Activated naive CD8-positive, alpha-beta T cell treated with anti-CD3 and anti-CD28 coated beads, Interleukin-2, amount 10 ng/mL, durations not matched to agents 7 days and 5 days (primary cell): ENCODE measurements around the gene CD109. TPM values are rescaled to one million over a fixed set of nuclear protein-coding genes. Genes with fewer than 3 reads are reported as not detected.
"Not testable (repeated sequence)": the region's sequence is repeated elsewhere in the genome, so short reads cannot be mapped to it uniquely, and the experiment has no call there.

Experiments used
- ATAC-seq: fragments of 150-1000 bp; cut with Tn5 transposase; one replicate; pipeline ENCODE4 v1.10.0; 2021; ENCODE audit warnings: low read depth, moderate library complexity
- POLR2A ChIA-PET: fragments of 350-600 bp; sonication (Branson Sonifier 250); formaldehyde crosslinking; loops from one replicate; lab custom pipeline; 2021; ENCODE audit warnings: antibody characterized with exemption; lab: Charles Lee
- DNase-seq: peaks from one replicate; pipeline ENCODE4 v3.0.0; 2021
- H3K27ac Mint-ChIP-seq: one replicate; pipeline ENCODE4 v1.8.0; 2022; ENCODE audit warnings: mild to moderate bottlenecking, mixed read lengths
- H3K27me3 Mint-ChIP-seq: one replicate; pipeline ENCODE4 v1.8.0; 2022; ENCODE audit warnings: mild to moderate bottlenecking, moderate library complexity, mixed read lengths
- H3K36me3 Mint-ChIP-seq: one replicate; pipeline ENCODE4 v1.8.0; 2021; ENCODE audit warnings: mild to moderate bottlenecking, mixed read lengths
- H3K4me1 Mint-ChIP-seq: one replicate; pipeline ENCODE4 v1.8.0; 2021; ENCODE audit warnings: mixed read lengths
- H3K4me3 Mint-ChIP-seq: one replicate; pipeline ENCODE4 v1.8.0; 2022; ENCODE audit warnings: mild to moderate bottlenecking, moderate library complexity, mixed read lengths
- H3K9me3 Mint-ChIP-seq: one replicate; pipeline ENCODE4 v1.8.0; 2021; ENCODE audit warnings: mixed read lengths
- total RNA-seq, 2 experiments: library from RNA; stranded (reverse); gene quantifications; one replicate each; pipeline ENCODE4 v1.2.3, GENCODE V29; 2021

CD109 gene
- total RNA-seq, 2 experiments from 2014 or later: 1.6 to 1.8 TPM

DNA sequence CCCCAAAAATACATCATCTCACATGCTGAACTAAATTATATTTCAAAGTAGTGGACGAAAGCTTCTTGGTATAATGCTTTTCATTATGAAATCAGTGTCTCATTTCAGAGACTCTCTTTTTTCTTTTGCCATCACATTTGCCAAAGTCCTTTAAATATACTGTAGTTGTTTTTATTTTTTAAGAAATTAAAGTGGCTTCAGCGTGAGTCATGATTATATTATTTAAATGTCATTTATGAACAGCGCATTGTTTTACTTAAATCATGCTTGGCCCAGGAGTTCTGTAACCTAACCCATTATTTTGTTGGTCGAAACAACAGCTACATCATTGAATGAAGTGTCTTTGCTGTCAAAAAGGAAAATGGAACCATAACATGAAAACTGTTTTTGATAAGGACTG lies 100.9 kb downstream of the CD109 start:
- Mint-ChIP-seq H3K36me3 (peaks cover 3% of the 10 kb centered on the region), H3K4me3 (no peak overlapping the region), H3K27me3 (peaks cover 3% of the 10 kb centered on the region), H3K4me1 (no peaks in the 10 kb centered on the region), H3K27ac (no peak overlapping the region), H3K9me3 (no peaks in the 10 kb centered on the region)
- no peak for ATAC-seq
- DNase-seq: no peak
- POLR2A ChIA-PET: no interaction called here

DNA sequence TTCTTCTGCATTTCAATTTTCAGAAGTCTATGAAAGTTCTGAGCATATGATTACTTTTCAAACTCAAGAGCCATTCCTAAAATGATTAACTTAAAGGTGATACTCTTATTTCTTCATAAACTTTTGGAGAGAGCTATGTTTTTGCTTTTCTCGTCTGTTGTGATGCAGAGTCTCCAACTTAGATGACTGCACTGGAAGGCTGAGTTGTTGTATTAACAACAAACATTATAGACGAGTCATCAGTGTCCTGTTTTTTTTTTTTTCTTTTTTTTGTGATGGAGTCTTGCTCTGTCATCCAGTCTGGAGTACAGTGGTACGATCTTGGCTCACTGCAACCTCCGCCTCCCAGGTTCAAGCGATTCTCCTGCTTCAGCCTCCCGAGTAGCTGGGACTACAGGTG lies 101.9 kb downstream of the CD109 start:
- Mint-ChIP-seq H3K4me3 (no peak overlapping the region), H3K9me3 (no peaks in the 10 kb centered on the region), H3K4me1 (no peaks in the 10 kb centered on the region), H3K36me3 (peaks cover under 1% of the 10 kb centered on the region), H3K27me3 (peaks cover under 1% of the 10 kb centered on the region), H3K27ac (no peak overlapping the region)
- DNase-seq (no peak), ATAC-seq (no peak)
- POLR2A ChIA-PET: interaction anchor here (0.7 kb wide), 1 partner anchor 1488 kb away, joined by 3 read pairs; no protein-coding TSS in a partner anchor

DNA sequence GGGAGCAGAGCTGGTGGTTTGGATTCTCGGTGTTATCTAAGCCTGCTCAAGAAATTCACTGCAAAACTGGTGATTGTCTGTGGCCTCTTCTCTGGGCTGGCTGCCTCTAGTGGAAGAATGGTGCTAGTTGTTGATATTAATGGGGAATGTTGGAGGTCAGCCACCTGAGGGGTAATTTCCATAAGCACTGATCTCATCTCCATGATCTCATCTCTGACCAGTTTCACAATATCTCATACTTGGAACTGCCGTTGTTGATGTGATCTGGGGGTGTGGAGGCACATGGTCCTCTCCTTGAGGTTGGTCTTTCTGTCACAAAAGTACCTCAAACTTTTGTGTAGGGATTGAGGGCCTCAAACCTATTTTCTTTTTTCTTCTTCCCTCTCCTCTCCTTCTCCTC lies 102.6 kb downstream of the CD109 start:
- DNase-seq (no peak), ATAC-seq (no peak)
- no peak overlapping the region for H3K4me3 Mint-ChIP-seq
- H3K27me3 Mint-ChIP-seq: no peaks in the 10 kb centered on the region
- H3K27ac Mint-ChIP-seq: no peak overlapping the region
- no peaks in the 10 kb centered on the region for H3K9me3 Mint-ChIP-seq
- POLR2A ChIA-PET: no interaction called here
- H3K36me3 Mint-ChIP-seq: no peaks in the 10 kb centered on the region
- no peaks in the 10 kb centered on the region for H3K4me1 Mint-ChIP-seq

DNA sequence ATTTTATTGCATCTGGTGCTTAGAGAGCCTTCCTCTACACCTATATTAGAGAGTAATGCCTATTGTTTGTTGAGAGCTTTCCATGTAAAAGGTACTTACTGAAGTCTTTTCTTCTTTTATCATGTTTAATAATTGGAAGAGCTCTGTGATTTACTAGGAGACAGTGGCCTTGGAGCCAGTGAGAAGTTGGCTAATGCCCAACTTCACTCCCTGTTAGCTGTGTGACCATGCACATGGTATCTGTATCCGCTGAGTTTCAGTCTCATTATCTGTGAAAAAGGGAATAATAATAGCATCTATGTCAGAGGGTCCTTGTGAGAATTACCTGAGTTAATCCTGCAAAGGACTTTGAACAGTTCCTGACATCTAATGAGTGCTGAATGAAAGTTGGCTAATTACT lies 105.0 kb downstream of the CD109 start:
- POLR2A ChIA-PET: no interaction called here
- H3K27ac Mint-ChIP-seq: no peak overlapping the region
- no peaks in the 10 kb centered on the region for H3K27me3 Mint-ChIP-seq
- ATAC-seq (no peak), DNase-seq (no peak)
- no peaks in the 10 kb centered on the region for H3K9me3 Mint-ChIP-seq
- H3K4me1 Mint-ChIP-seq: no peaks in the 10 kb centered on the region
- no peaks in the 10 kb centered on the region for H3K36me3 Mint-ChIP-seq
- no peak overlapping the region for H3K4me3 Mint-ChIP-seq

DNA sequence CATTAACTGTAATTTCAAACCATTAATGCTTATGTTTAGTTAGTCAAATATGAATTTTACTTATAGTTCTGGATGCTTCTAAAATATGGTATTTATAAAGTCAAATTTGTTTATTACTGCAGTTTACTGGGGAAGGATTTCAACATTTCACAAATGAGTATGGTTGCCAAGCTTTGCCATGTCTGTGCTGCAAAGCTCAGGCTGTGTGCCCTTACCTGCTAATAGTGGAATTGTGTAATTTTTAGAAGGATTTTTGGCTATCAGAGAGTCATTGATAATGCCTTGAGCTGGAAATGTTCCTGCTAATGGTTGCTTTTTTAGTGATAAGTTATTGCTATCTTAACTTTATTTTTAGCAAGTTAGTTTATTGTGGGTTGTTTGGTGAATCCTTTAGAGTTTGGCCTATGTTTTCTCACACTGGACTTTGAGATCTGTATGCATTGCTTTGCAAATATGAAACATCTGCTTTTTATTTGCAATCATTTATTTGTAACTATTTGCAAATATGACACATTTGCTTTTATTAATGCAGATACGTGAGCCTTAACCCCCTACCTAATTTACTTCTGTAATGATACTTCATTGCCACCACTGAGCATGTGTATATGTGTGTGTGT lies 105.8 kb downstream of the CD109 start:
- H3K27ac Mint-ChIP-seq: no peak overlapping the region
- H3K27me3 Mint-ChIP-seq: no peaks in the 10 kb centered on the region
- no peaks in the 10 kb centered on the region for H3K4me1 Mint-ChIP-seq
- no peaks in the 10 kb centered on the region for H3K36me3 Mint-ChIP-seq
- no peak overlapping the region for H3K4me3 Mint-ChIP-seq
- H3K9me3 Mint-ChIP-seq: no peaks in the 10 kb centered on the region
- ATAC-seq (no peak), DNase-seq (no peak)
- POLR2A ChIA-PET: no interaction called here

DNA sequence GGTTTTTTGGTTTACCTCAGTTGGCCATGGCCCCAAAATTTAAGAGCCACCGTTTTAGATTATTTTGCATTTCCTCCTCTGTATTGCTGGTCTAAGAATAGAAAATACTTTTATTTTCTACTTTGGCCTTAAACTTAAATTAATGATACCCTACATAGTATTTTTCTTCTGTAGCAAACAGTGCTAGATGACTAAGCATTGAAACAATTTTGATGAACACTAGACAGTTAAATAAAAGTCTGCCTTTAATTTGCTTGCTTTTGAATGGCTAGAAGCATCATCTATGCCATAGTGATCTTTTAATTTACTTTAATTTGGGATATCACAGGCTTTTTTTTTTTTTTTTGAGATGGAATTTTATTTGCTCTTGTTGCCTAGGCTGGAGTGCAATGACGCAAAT lies 106.4 kb downstream of the CD109 start:
- DNase-seq (no peak), ATAC-seq (no peak)
- H3K9me3 Mint-ChIP-seq: no peaks in the 10 kb centered on the region
- no peaks in the 10 kb centered on the region for H3K27me3 Mint-ChIP-seq
- no peaks in the 10 kb centered on the region for H3K4me1 Mint-ChIP-seq
- H3K27ac Mint-ChIP-seq: no peak overlapping the region
- POLR2A ChIA-PET: no interaction called here
- no peak overlapping the region for H3K4me3 Mint-ChIP-seq
- H3K36me3 Mint-ChIP-seq: no peaks in the 10 kb centered on the region

DNA sequence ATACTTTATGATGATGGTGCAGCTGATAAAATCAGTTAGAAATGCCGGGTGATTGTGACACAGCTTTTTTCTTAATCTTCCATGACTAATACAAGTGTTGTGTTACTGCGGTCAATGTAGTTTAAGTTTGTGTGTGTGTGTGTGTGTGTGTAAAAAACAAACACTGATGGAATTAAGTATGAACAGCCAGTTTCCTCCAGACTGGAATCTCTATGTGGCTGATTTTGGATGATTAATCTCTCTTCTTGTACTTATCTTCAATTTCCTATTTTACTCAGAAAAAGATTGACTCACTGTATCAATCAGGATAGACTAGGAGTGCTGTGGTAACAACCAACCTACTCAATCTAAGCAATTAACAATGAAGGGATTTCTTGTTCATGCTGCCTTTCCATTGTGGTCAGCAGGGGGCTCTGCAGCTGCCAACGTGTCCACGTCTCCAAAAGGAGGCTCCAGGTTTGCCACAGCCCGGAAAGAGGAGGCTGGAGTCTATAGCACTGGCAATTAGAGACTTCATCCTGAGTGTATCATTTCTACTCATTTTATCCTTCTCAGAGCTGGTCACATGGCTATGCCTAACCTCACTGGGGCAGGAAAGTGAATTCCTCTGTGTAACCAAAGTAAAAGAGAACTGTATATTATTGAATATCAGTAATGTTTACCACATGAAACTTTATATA lies 107.7 kb downstream of the CD109 start:
- Mint-ChIP-seq H3K36me3 (no peaks in the 10 kb centered on the region), H3K4me1 (no peaks in the 10 kb centered on the region), H3K9me3 (no peaks in the 10 kb centered on the region), H3K27me3 (no peaks in the 10 kb centered on the region), H3K4me3 (no peak overlapping the region), H3K27ac (no peak overlapping the region)
- POLR2A ChIA-PET: no interaction called here
- DNase-seq (no peak), ATAC-seq (no peak)

DNA sequence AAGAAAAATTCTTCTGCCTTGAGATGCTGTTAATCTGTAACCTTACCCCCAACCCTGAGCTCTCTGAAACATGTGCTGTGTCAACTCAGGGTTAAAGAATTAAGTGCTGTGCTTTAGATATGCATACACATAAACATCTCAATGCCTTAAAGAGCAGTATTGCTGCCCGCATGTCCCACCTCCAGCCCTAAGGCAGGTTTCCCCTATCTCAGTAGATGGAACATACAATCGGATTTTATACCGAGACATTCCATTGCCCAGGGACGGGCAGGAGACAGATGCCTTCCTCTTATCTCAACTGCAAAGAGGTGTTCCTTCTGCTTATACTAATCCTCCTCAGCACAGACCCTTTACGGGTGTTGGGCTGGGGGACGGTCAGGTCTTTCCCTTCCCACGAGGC lies 109.2 kb downstream of the CD109 start:
- H3K27ac Mint-ChIP-seq, H3K27me3 Mint-ChIP-seq, H3K4me1 Mint-ChIP-seq, H3K4me3 Mint-ChIP-seq, H3K36me3 Mint-ChIP-seq, POLR2A ChIA-PET, ATAC-seq, H3K9me3 Mint-ChIP-seq, DNase-seq: not testable (repeated sequence)

DNA sequence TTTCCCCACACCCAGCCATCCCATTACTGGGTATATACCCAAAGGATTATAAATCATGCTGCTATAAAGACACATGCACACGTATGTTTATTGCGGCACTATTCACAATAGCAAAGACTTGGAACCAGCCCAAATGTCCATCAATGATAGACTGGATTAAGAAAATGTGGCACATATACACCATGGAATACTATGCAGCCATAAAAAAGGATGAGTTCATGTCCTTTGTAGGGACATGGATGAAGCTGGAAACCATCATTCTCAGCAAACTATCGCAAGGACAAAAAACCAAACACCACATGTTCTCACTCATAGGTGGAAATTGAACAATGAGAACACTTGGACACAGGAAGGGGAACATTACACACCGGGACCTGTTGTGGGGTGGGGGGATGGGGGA lies 110.0 kb downstream of the CD109 start:
- POLR2A ChIA-PET, H3K9me3 Mint-ChIP-seq, H3K4me1 Mint-ChIP-seq, ATAC-seq, DNase-seq, H3K27ac Mint-ChIP-seq, H3K27me3 Mint-ChIP-seq, H3K4me3 Mint-ChIP-seq, H3K36me3 Mint-ChIP-seq: not testable (repeated sequence)

DNA sequence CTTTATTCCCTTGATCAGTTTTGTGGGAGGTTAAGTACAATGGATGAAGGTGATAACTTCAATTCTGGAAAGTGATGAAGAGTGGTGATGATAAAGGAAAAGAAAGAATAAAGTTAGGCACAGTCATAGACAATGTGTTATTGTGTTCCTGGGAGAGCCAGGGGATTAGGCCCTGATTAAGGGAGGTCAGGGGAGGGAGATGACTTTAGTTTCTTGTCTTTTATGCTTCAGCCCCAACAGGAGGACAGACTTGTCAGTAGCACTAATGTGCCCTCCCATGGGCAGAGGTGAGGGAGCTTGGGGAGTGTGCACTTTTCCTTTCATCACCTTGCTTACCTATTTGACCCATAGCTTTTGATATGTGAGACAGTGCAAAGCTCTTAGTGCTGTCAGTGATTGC lies 115.7 kb downstream of the CD109 start:
- Mint-ChIP-seq H3K36me3 (no peaks in the 10 kb centered on the region), H3K27me3 (peaks cover 2% of the 10 kb centered on the region), H3K4me3 (no peak overlapping the region), H3K27ac (no peak overlapping the region), H3K4me1 (no peaks in the 10 kb centered on the region), H3K9me3 (no peaks in the 10 kb centered on the region)
- DNase-seq: no peak
- no peak for ATAC-seq
- POLR2A ChIA-PET: no interaction called here

DNA sequence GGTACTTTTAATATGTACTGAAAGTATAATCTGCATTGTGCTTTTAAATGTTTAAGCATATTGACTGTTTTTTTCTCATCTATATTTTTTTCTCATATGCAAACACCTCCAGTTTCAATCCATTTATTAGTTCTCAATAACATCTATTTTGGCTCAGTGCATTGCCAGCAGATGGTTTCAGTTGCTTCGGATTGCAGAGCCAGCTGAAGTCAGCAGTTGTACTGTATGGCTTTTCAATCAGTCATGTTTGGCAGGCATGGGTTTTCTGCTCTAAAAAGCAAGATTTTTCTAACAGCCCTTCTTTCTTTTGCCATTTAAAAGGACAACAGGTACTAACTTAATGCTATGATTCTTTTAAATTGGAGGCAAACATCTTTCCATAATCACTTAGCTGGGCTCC lies 121.2 kb downstream of the CD109 start:
- no peak for ATAC-seq
- POLR2A ChIA-PET: no interaction called here
- no peaks in the 10 kb centered on the region for H3K36me3 Mint-ChIP-seq
- no peak for DNase-seq
- H3K4me3 Mint-ChIP-seq: no peak overlapping the region
- no peak overlapping the region for H3K27ac Mint-ChIP-seq
- H3K9me3 Mint-ChIP-seq: peaks cover 4% of the 10 kb centered on the region
- no peaks in the 10 kb centered on the region for H3K4me1 Mint-ChIP-seq
- H3K27me3 Mint-ChIP-seq: peaks cover 2% of the 10 kb centered on the region

DNA sequence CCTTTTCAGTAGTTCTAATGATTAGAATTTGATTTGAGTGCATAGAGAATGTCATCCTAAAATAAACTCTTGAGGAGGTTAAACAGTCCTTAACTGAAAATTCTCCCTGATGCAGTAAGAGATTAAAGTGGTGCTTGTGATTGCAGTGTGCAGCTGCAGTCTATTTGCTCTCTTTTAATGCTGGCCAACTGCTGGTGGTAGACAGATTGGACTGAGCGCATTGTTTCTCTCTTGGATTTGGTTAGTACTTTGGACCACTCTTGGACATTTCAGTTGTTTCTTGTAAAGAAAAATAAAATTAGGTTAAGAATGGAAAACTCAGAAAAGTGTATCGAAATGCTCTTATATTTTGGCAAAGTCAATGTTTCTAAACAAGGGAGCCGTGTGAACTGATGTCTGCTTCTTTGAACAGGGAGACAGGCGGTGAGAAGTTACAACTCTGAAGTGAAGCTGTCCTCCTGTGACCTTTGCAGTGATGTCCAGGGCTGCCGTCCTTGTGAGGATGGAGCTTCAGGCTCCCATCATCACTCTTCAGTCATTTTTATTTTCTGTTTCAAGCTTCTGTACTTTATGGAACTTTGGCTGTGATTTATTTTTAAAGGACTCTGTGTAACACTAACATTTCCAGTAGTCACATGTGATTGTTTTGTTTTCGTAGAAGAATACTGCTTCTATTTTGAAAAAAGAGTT lies 127.2 kb downstream of the CD109 start:
- no peak overlapping the region for H3K27ac Mint-ChIP-seq
- POLR2A ChIA-PET: no interaction called here

DNA sequence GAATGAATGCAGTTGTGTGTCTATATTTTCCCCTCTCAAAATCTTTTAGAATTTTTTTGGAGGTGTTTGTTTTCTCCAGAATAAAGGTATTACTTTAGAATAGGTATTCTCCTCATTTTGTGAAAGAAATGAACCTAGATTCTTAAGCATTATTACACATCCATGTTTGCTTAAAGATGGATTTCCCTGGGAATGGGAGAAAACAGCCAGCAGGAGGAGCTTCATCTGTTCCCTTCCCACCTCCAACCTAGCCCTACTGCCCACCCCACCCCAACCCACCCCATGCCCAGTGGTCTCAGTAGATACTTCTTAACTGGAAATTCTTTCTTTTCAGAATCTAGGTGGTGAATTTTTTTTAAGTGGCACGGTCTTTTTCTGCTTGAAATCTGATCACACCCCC lies 127.8 kb downstream of the CD109 start:
- no peak for ATAC-seq
- DNase-seq: no peak
- H3K36me3 Mint-ChIP-seq: no peaks in the 10 kb centered on the region
- POLR2A ChIA-PET: no interaction called here
- H3K4me3 Mint-ChIP-seq: no peak overlapping the region
- peaks cover 4% of the 10 kb centered on the region for H3K9me3 Mint-ChIP-seq
- no peaks in the 10 kb centered on the region for H3K4me1 Mint-ChIP-seq
- H3K27ac Mint-ChIP-seq: no peak overlapping the region
- H3K27me3 Mint-ChIP-seq: peaks cover 4% of the 10 kb centered on the region

More for the DNA sequence above, 127.2 kb downstream of the CD109 start:
- ATAC-seq: no peak
- H3K27me3 Mint-ChIP-seq: peaks cover 4% of the 10 kb centered on the region
- DNase-seq: no peak
- H3K9me3 Mint-ChIP-seq: peaks cover 4% of the 10 kb centered on the region
- H3K36me3 Mint-ChIP-seq: no peaks in the 10 kb centered on the region
- H3K4me1 Mint-ChIP-seq: no peaks in the 10 kb centered on the region
- no peak overlapping the region for H3K4me3 Mint-ChIP-seq

DNA sequence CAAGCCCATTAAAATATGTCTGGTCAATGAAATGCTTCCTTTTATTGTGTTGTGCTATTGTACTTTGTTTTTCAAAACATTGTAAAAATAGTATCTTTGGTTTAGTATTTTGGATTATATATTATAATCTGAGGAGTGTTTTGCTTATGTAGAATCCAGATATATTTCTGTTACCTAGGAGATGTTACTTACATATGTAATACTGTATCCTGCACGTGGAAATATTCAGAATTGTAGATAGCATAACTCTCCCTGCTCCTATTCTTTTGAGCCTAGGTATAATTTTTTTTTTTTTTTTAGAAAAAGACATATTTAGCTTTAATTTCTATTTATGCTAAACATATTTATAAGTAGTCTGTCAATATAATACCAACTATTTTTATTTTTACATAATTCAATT lies 130.6 kb downstream of the CD109 start:
- H3K27ac Mint-ChIP-seq: no peak overlapping the region
- H3K27me3 Mint-ChIP-seq: peaks cover 4% of the 10 kb centered on the region
- H3K4me1 Mint-ChIP-seq: no peaks in the 10 kb centered on the region
- DNase-seq (no peak), ATAC-seq (no peak)
- POLR2A ChIA-PET: no interaction called here
- H3K4me3 Mint-ChIP-seq: no peak overlapping the region
- no peaks in the 10 kb centered on the region for H3K9me3 Mint-ChIP-seq
- H3K36me3 Mint-ChIP-seq: no peaks in the 10 kb centered on the region
